Measurements from ENCODE around the gene CCSER1. TPM values are rescaled to one million over a fixed set of nuclear protein-coding genes. Genes with fewer than 3 reads are reported as not detected.
A peak's percentile ranks its signal among the peaks of the same experiment; 100 is the strongest.

Gene CCSER1
- total RNA-seq, 2 experiments from 2014 or later = not detected

DNA sequence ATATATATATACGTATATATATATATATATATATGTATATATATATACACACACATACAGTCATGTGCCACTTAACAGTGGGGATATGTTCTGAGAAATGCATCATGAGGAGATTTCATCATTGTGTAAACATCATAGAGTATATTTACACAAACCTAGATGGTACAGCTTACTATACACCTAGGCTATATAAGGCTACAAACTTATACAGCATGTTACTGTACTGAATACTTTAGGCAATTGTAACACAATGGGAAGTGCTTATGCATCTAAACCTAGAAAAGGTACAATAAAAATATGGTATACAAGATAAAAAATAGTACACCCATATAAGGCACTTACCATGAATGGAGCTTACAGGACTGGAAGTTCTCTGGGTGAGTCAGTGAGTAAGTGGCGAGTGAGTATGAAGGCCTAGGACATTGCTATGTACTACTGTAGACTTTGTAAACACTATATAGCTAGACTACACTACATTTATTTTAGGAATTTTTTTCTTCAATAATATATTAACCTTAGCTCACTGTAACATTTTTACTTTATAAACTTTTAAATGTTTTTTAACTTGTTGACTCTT, 13.2 kb upstream of the CCSER1 start:
- no peak for ATAC-seq
- Mint-ChIP-seq H3K4me3 (no peak overlapping the region), H3K27ac (no peak overlapping the region), H3K4me1 (ENCODE audit: low read depth) (no peaks in the 10 kb centered on the region), H3K9me3 (ENCODE audit: insufficient read depth) (no peaks in the 10 kb centered on the region), H3K36me3 (ENCODE audit: low read depth) (no peaks in the 10 kb centered on the region), H3K27me3 (ENCODE audit: low read depth) (peaks cover 2% of the 10 kb centered on the region)
- DNase-seq = no peak
- CTCF ChIA-PET = no interaction called here
- POLR2A ChIA-PET = no interaction called here

DNA sequence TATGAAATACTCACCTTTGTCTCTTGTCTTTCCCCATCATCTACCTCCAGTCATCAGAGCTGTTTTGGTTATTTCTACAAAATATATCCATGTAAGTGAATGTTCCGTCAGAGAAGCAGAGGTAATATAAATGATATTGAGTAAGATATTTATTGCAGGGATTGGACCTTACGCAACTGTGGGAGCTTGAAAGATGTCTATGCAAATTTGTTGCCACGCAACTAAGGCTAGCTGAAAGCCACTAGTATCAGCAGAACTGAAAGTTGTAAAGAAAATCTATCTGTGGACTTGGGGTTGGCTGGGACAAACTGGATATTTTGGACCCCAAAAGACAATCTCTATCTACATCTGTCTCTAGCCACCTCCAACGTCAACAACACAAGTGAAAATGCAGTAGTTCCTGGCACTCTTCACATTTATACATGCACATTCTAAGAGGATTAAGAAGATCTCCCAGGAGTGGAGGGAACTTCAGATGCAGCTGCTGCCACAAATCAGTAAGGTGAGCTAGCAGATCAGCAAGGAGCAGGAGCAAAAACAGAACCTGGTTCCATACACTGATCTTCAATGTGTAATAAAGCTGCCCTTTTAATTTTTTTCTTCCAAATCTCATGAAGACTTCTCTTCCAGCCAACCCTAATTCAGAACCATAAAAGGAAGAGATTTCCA, 8.5 kb upstream of the CCSER1 start:
- no peaks in the 10 kb centered on the region for H3K9me3 Mint-ChIP-seq (ENCODE audit: insufficient read depth)
- no peaks in the 10 kb centered on the region for H3K36me3 Mint-ChIP-seq (ENCODE audit: low read depth)
- DNase-seq = no peak
- no peak overlapping the region for H3K4me3 Mint-ChIP-seq
- ChIA-PET CTCF (no interaction called here), POLR2A (no interaction called here)
- no peak overlapping the region for H3K27ac Mint-ChIP-seq
- peaks cover under 1% of the 10 kb centered on the region for H3K27me3 Mint-ChIP-seq (ENCODE audit: low read depth)
- no peak for ATAC-seq
- no peaks in the 10 kb centered on the region for H3K4me1 Mint-ChIP-seq (ENCODE audit: low read depth)

DNA sequence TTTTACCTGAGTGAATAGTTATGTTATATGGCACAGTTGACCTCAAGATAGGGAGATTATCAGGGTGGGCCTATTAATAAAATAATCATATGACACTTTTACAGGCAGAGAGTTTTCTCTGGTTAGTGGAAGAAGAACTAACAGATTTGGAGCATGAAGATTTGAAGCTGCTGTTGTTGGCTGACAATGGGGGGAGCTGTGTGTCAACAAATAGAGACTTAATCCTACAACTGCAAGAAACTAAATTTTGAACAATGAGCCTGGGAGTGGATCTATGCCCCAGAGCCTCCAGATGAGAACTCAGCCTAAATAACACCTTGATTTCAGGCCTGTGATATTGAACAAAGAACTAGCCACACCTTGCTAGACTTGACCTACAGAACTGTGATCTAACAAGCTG, 7.2 kb upstream of the CCSER1 start:
- H3K4me3 Mint-ChIP-seq = no peak overlapping the region
- no peak for ATAC-seq
- no peaks in the 10 kb centered on the region for H3K9me3 Mint-ChIP-seq (ENCODE audit: insufficient read depth)
- CTCF ChIA-PET = no interaction called here
- H3K27ac Mint-ChIP-seq = no peak overlapping the region
- POLR2A ChIA-PET = no interaction called here
- peaks cover 3% of the 10 kb centered on the region for H3K27me3 Mint-ChIP-seq (ENCODE audit: low read depth)
- no peak for DNase-seq
- H3K4me1 Mint-ChIP-seq (ENCODE audit: low read depth) = no peaks in the 10 kb centered on the region
- H3K36me3 Mint-ChIP-seq (ENCODE audit: low read depth) = no peaks in the 10 kb centered on the region

- H3K9me3 Mint-ChIP-seq (ENCODE audit: insufficient read depth) = no peaks in the 10 kb centered on the region
- no peak overlapping the region for H3K27ac Mint-ChIP-seq
- ChIA-PET CTCF (no interaction called here), POLR2A (no interaction called here)
- peaks cover 6% of the 10 kb centered on the region for H3K27me3 Mint-ChIP-seq (ENCODE audit: low read depth)
- ATAC-seq = no peak
- DNase-seq = no peak
- no peaks in the 10 kb centered on the region for H3K4me1 Mint-ChIP-seq (ENCODE audit: low read depth)
- H3K36me3 Mint-ChIP-seq (ENCODE audit: low read depth) = no peaks in the 10 kb centered on the region
- no peak overlapping the region for H3K4me3 Mint-ChIP-seq
These were observed 6.4 kb upstream of the CCSER1 start for GRCh38 chr4:90120815-90121214.

DNA sequence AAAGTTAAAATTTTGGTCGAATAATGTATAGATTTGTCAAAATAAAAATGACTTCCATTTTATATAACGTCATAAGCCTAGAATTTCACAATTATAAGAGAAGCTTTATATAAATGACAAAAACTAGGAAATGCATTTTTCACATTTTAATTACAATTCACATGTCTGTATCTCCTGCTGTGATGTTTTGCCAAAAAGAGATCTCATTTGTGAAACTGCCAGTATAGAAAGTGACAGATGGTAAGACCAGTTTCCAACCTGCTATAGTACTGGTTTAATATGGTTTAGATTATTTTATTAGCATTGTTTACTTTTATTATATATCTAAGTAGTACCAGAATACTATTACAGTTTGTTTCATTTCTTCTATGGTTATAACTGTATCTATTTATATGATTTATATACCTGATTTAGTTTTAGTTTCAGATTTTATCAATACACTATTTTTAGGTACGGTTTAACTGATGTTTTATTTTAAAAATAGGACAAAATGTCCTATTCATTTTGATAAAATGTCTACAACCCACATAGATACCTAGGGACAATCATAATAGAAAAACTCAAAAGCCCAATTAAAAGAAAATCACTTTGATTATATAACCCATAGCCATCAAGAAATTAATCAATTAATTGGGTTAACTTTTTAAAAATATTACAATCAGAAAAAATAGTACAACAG, 5.4 kb upstream of the CCSER1 start:
- Mint-ChIP-seq H3K36me3 (ENCODE audit: low read depth) (no peaks in the 10 kb centered on the region), H3K27ac (no peak overlapping the region), H3K27me3 (ENCODE audit: low read depth) (peaks cover 16% of the 10 kb centered on the region), H3K4me1 (ENCODE audit: low read depth) (peaks cover 2% of the 10 kb centered on the region), H3K9me3 (ENCODE audit: insufficient read depth) (no peaks in the 10 kb centered on the region), H3K4me3 (no peak overlapping the region)
- ChIA-PET CTCF (no interaction called here), POLR2A (no interaction called here)
- DNase-seq (no peak), ATAC-seq (no peak)

GRCh38 chr4:90122355-90122748, 4.8 kb upstream of the CCSER1 start:
- ATAC-seq = no peak
- CTCF ChIA-PET = no interaction called here
- H3K27me3 Mint-ChIP-seq (ENCODE audit: low read depth) = peaks cover 20% of the 10 kb centered on the region
- H3K9me3 Mint-ChIP-seq (ENCODE audit: insufficient read depth) = no peaks in the 10 kb centered on the region
- POLR2A ChIA-PET = no interaction called here
- peaks cover 6% of the 10 kb centered on the region for H3K4me1 Mint-ChIP-seq (ENCODE audit: low read depth)
- no peak overlapping the region for H3K4me3 Mint-ChIP-seq
- no peaks in the 10 kb centered on the region for H3K36me3 Mint-ChIP-seq (ENCODE audit: low read depth)
- no peak overlapping the region for H3K27ac Mint-ChIP-seq
- no peak for DNase-seq

- H3K9me3 Mint-ChIP-seq (ENCODE audit: insufficient read depth) = no peaks in the 10 kb centered on the region
- H3K36me3 Mint-ChIP-seq (ENCODE audit: low read depth) = no peaks in the 10 kb centered on the region
- no peak overlapping the region for H3K27ac Mint-ChIP-seq
- peaks cover 17% of the 10 kb centered on the region for H3K4me1 Mint-ChIP-seq (ENCODE audit: low read depth)
- no peak overlapping the region for H3K4me3 Mint-ChIP-seq
- peaks cover 34% of the 10 kb centered on the region for H3K27me3 Mint-ChIP-seq (ENCODE audit: low read depth)
- ChIA-PET POLR2A (no interaction called here), CTCF (no interaction called here)
- DNase-seq (no peak), ATAC-seq (no peak)
These were observed 2.9 kb upstream of the CCSER1 start for GRCh38 chr4:90124276-90124675.

- Mint-ChIP-seq H3K9me3 (ENCODE audit: insufficient read depth) (no peaks in the 10 kb centered on the region), H3K27ac (no peak overlapping the region), H3K36me3 (ENCODE audit: low read depth) (no peaks in the 10 kb centered on the region), H3K27me3 (ENCODE audit: low read depth) (peaks cover 37% of the 10 kb centered on the region), H3K4me3 (peak overlapping the region; percentile 73), H3K4me1 (ENCODE audit: low read depth) (peaks cover 17% of the 10 kb centered on the region)
- ATAC-seq (no peak), DNase-seq (no peak)
- ChIA-PET CTCF (no interaction called here), POLR2A (no interaction called here)
These were observed 389 bp upstream of the CCSER1 start for GRCh38 chr4:90126805-90127204.

DNA sequence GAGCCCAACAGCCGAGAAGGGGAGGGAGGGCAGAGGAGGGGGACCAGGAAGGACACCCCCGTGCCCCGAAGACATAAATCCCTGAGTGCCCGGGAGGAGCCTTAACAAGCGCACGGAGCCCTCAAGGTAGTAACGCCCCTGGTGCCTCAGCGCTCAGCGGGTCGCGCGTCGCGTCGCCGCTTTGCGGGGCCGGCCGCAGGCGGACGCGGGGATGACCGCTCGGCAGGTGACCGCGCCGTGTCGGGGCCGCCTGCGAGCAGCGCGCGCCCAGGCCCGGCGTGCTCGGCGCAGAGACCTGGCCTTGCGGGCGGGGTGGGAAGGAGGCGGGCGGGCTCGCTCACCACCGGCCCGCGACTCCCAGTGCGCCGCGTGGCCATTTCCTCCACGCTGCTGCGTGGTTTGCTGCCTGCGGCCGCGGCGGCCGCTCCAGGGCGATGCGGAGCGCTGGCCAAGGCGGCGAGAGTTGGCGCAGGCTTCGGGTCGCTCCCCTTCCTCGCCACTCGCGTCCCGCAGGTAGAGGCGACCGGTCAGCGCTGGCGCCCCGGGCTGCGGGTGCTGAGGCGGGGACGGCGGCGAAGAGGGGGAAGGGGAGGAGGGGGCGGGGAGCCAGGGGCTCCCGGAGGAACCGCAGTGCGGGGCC, 632 bp downstream of the CCSER1 start:
- POLR2A ChIA-PET = no interaction called here
- Mint-ChIP-seq H3K27ac (no peak overlapping the region), H3K9me3 (ENCODE audit: insufficient read depth) (no peaks in the 10 kb centered on the region), H3K27me3 (ENCODE audit: low read depth) (peaks cover 40% of the 10 kb centered on the region), H3K4me3 (peak overlapping the region; percentile 73), H3K36me3 (ENCODE audit: low read depth) (no peaks in the 10 kb centered on the region), H3K4me1 (ENCODE audit: low read depth) (peaks cover 17% of the 10 kb centered on the region)
- ATAC-seq = peak; percentile 33
- DNase-seq = no peak
- CTCF ChIA-PET = no interaction called here

- no peaks in the 10 kb centered on the region for H3K36me3 Mint-ChIP-seq (ENCODE audit: low read depth)
- ATAC-seq = no peak
- no peaks in the 10 kb centered on the region for H3K9me3 Mint-ChIP-seq (ENCODE audit: insufficient read depth)
- H3K27ac Mint-ChIP-seq = no peak overlapping the region
- ChIA-PET CTCF (no interaction called here), POLR2A (no interaction called here)
- peak overlapping the region; percentile 50 for H3K4me3 Mint-ChIP-seq
- H3K27me3 Mint-ChIP-seq (ENCODE audit: low read depth) = peaks cover 37% of the 10 kb centered on the region
- no peak for DNase-seq
- H3K4me1 Mint-ChIP-seq (ENCODE audit: low read depth) = peaks cover 17% of the 10 kb centered on the region
These were observed 1.8 kb downstream of the CCSER1 start for GRCh38 chr4:90128961-90129495.

- Mint-ChIP-seq H3K9me3 (ENCODE audit: insufficient read depth) (no peaks in the 10 kb centered on the region), H3K4me1 (ENCODE audit: low read depth) (peaks cover 17% of the 10 kb centered on the region), H3K27ac (no peak overlapping the region), H3K27me3 (ENCODE audit: low read depth) (peaks cover 37% of the 10 kb centered on the region), H3K4me3 (no peak overlapping the region), H3K36me3 (ENCODE audit: low read depth) (no peaks in the 10 kb centered on the region)
- ChIA-PET POLR2A (no interaction called here), CTCF (no interaction called here)
- ATAC-seq (no peak), DNase-seq (no peak)
These were observed 2.9 kb downstream of the CCSER1 start for GRCh38 chr4:90130076-90130475.

- no peaks in the 10 kb centered on the region for H3K4me1 Mint-ChIP-seq (ENCODE audit: low read depth)
- CTCF ChIA-PET = no interaction called here
- ATAC-seq = no peak
- no peaks in the 10 kb centered on the region for H3K9me3 Mint-ChIP-seq (ENCODE audit: insufficient read depth)
- H3K27me3 Mint-ChIP-seq (ENCODE audit: low read depth) = no peaks in the 10 kb centered on the region
- DNase-seq = no peak
- no peaks in the 10 kb centered on the region for H3K36me3 Mint-ChIP-seq (ENCODE audit: low read depth)
- no peak overlapping the region for H3K4me3 Mint-ChIP-seq
- no peak overlapping the region for H3K27ac Mint-ChIP-seq
- POLR2A ChIA-PET = no interaction called here
These were observed 10.4 kb downstream of the CCSER1 start for GRCh38 chr4:90137555-90137954.

Measured in activated CD8-positive, alpha-beta T cell treated with anti-CD3 and anti-CD28 coated beads, Interleukin-2, amount 10 ng/mL, durations not matched to agents 7 days and 5 days (primary cell).